ENCODE measurements around the gene IFITM10.

GRCh38 chr11:1746956-1747752 lies 3.2 kb downstream of the IFITM10 start:
- TF ChIP-seq, protein P1, sequence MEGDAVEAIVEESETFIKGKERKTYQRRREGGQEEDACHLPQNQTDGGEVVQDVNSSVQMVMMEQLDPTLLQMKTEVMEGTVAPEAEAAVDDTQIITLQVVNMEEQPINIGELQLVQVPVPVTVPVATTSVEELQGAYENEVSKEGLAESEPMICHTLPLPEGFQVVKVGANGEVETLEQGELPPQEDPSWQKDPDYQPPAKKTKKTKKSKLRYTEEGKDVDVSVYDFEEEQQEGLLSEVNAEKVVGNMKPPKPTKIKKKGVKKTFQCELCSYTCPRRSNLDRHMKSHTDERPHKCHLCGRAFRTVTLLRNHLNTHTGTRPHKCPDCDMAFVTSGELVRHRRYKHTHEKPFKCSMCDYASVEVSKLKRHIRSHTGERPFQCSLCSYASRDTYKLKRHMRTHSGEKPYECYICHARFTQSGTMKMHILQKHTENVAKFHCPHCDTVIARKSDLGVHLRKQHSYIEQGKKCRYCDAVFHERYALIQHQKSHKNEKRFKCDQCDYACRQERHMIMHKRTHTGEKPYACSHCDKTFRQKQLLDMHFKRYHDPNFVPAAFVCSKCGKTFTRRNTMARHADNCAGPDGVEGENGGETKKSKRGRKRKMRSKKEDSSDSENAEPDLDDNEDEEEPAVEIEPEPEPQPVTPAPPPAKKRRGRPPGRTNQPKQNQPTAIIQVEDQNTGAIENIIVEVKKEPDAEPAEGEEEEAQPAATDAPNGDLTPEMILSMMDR (IDR thresholded peaks at IDR 0.05): no peak
- no peak for TF ChIP-seq POLR2A (IDR thresholded peaks at IDR 0.05)

Measured in heart left ventricle (tissue), 13 donors.